Neuronal stem cell (in vitro differentiated cells): ENCODE results near the gene COL5A1.

Experiments used
- DNase-seq: peaks from one replicate; pipeline ENCODE4 v3.0.0-alpha.2; 2013; ENCODE audit warnings: low spot score
- H2AFZ ChIP-seq: one replicate; pipeline ENCODE4 v1.6.1; 2013; ENCODE audit warnings: mild to moderate bottlenecking, low read length, inconsistent platforms
- H2AK5ac ChIP-seq: 2 replicates; pipeline ENCODE4 v1.6.1; 2013; ENCODE audit warnings: low read depth, mild to moderate bottlenecking, inconsistent platforms, low read length, moderate library complexity, mixed read lengths
- H2BK120ac ChIP-seq: 2 replicates; pipeline ENCODE4 v1.6.1; 2013; ENCODE audit warnings: low read depth, mild to moderate bottlenecking, inconsistent platforms, low read length, moderate library complexity, mixed read lengths
- H2BK12ac ChIP-seq: one replicate; pipeline ENCODE4 v1.6.1; 2013; ENCODE audit warnings: low read length, inconsistent platforms
- H2BK15ac ChIP-seq: 2 replicates; pipeline ENCODE4 v1.6.1; 2013; ENCODE audit warnings: mild to moderate bottlenecking, low read length, inconsistent platforms, mixed read lengths
- H2BK5ac ChIP-seq: one replicate; pipeline ENCODE4 v1.6.1; 2013; ENCODE audit warnings: inconsistent platforms, mild to moderate bottlenecking, low read length, moderate library complexity
- H3K14ac ChIP-seq: one replicate; pipeline ENCODE4 v1.6.1; 2013; ENCODE audit warnings: low read length, inconsistent platforms
- H3K18ac ChIP-seq: 2 replicates; pipeline ENCODE4 v1.6.1; 2013; ENCODE audit warnings: low read length, inconsistent platforms
- H3K23ac ChIP-seq: 2 replicates; pipeline ENCODE4 v1.6.1; 2013; ENCODE audit warnings: low read depth, mild to moderate bottlenecking, mixed read lengths, low read length, inconsistent platforms; ENCODE audit not compliant: poor library complexity
- H3K27ac ChIP-seq: replicated peaks from 3 replicates; pipeline ENCODE4 v1.5.1; 2013; ENCODE audit warnings: low read length, inconsistent platforms
- H3K27me3 ChIP-seq, 3 experiments: 2 replicates each; pipeline ENCODE4 v1.6.1; 2013; ENCODE audit warnings: low read length in 3 of 3, mild to moderate bottlenecking in 2 of 3, inconsistent platforms in 1 of 3, low read depth in 1 of 3, mixed read lengths in 1 of 3, moderate library complexity in 1 of 3; ENCODE audit not compliant: control insufficient read depth in 3 of 3, insufficient read depth in 3 of 3
- H3K36me3 ChIP-seq, 2 donors: replicated peaks in 1 of 2; 2 replicates each; pipeline ENCODE4 v1.6.1; 2013; ENCODE audit warnings: low read length in 2 of 2; ENCODE audit not compliant: control insufficient read depth in 2 of 2, insufficient read depth in 2 of 2
- H3K4ac ChIP-seq: 2 replicates; pipeline ENCODE4 v1.6.1; 2013; ENCODE audit warnings: inconsistent platforms, mild to moderate bottlenecking, low read length, moderate library complexity
- H3K4me1 ChIP-seq, 2 donors: 1 replicate in 1 of 2; 2 replicates in 1 of 2; pipeline ENCODE4 v1.6.1; 2013; ENCODE audit warnings: low read length in 2 of 2, low read depth in 1 of 2; ENCODE audit not compliant: control insufficient read depth in 2 of 2, insufficient read depth in 1 of 2
- H3K4me2 ChIP-seq: one replicate; pipeline ENCODE4 v1.6.1; 2013; ENCODE audit warnings: mild to moderate bottlenecking, low read length, inconsistent platforms; ENCODE audit not compliant: insufficient read depth, poor library complexity, severe bottlenecking
- H3K4me3 ChIP-seq, 2 donors: 2 replicates each; pipeline ENCODE4 v1.5.1; 2013; ENCODE audit warnings: low read length in 2 of 2, mild to moderate bottlenecking in 2 of 2, inconsistent platforms in 1 of 2, moderate library complexity in 1 of 2
- H3K79me1 ChIP-seq: one replicate; pipeline ENCODE4 v1.6.1; 2013; ENCODE audit warnings: low read depth, mild to moderate bottlenecking, inconsistent platforms, low read length, moderate library complexity
- H3K9ac ChIP-seq: one replicate; pipeline ENCODE4 v1.6.1; 2013; ENCODE audit warnings: mild to moderate bottlenecking, low read depth, low read length, inconsistent platforms; ENCODE audit not compliant: poor library complexity
- H3K9me3 ChIP-seq, 2 donors: replicated peaks in 1 of 2; 2 replicates each; pipeline versions ENCODE3 to v1.6.1; 2013; ENCODE audit warnings: low read length in 2 of 2, mild to moderate bottlenecking in 2 of 2, inconsistent platforms in 1 of 2, low read depth in 1 of 2, mixed read lengths in 1 of 2, moderate library complexity in 1 of 2; ENCODE audit not compliant: control insufficient read depth in 2 of 2, insufficient read depth in 1 of 2
- H4K8ac ChIP-seq: one replicate; pipeline ENCODE4 v1.6.1; 2013; ENCODE audit warnings: low read depth, mild to moderate bottlenecking, inconsistent platforms, low read length, moderate library complexity
- H4K91ac ChIP-seq: one replicate; pipeline ENCODE4 v1.6.1; 2013; ENCODE audit warnings: low read length, low read depth, mild to moderate bottlenecking, inconsistent platforms; ENCODE audit not compliant: poor library complexity
- WGBS, 2 donors: extraction: QIAGEN DNeasy Blood & Tissue Kit; methylation state at CpG; one replicate each; pipeline ENCODE4 v1.1.7; 2013; ENCODE audit warnings: missing lambda C conversion rate in 2 of 2, mixed read lengths in 1 of 2; ENCODE audit not compliant: insufficient read length in 2 of 2, insufficient replicate concordance in 1 of 2; ENCODE audit errors: extremely low coverage in 2 of 2; 5-methylcytosine and 5-hydroxymethylcytosine counted together

Gene COL5A1

GRCh38 chr9:134861595-134862334 lies 220.2 kb downstream of the COL5A1 start:
- Histone ChIP-seq H3K36me3 (no peaks in the 10 kb centered on the region), H3K9ac (no peak overlapping the region), H3K27me3 (no peaks in the 10 kb centered on the region), H2BK120ac (no peak overlapping the region), H2AFZ (no peak overlapping the region), H3K18ac (no peak overlapping the region), H2BK5ac (no peak overlapping the region), H4K8ac (no peak overlapping the region), H3K4me3 (peak overlapping the region in 1 of 2 donors; percentile 50), H3K14ac (no peak overlapping the region), H3K4me1 (no peaks in the 10 kb centered on the region), H3K79me1 (no peaks in the 10 kb centered on the region), H2BK15ac (no peak overlapping the region), H4K91ac (no peak overlapping the region), H2AK5ac (peak overlapping the region; percentile 34), H3K27ac (no peak overlapping the region), H3K4me2 (no peak overlapping the region), H3K23ac (peak overlapping the region; percentile 69), H3K9me3 (peaks cover 0 to 4% of the 10 kb centered on the region in 2 donors), H3K4ac (no peak overlapping the region), H2BK12ac (no peak overlapping the region)
- DNase-seq = no peak
- WGBS, 2 donors = no CpG with 5 or more reads among the region's 17 CpGs

- Histone ChIP-seq H3K18ac (peak overlapping the region; percentile 11), H3K9ac (no peak overlapping the region), H3K36me3 (no peaks in the 10 kb centered on the region), H4K91ac (no peak overlapping the region), H3K9me3 (peaks cover 0 to 6% of the 10 kb centered on the region in 2 donors), H3K27me3 (no peaks in the 10 kb centered on the region), H3K4me2 (no peak overlapping the region), H3K23ac (no peak overlapping the region), H2BK12ac (no peak overlapping the region), H3K4me1 (no peaks in the 10 kb centered on the region), H3K4ac (no peak overlapping the region), H3K14ac (no peak overlapping the region), H2BK5ac (no peak overlapping the region), H4K8ac (no peak overlapping the region), H3K79me1 (no peaks in the 10 kb centered on the region), H2AK5ac (no peak overlapping the region), H2AFZ (no peak overlapping the region), H3K27ac (no peak overlapping the region), H2BK15ac (no peak overlapping the region), H3K4me3 (no peak overlapping the region), H2BK120ac (no peak overlapping the region)
- DNase-seq = no peak
- WGBS, 2 donors = no CpG with 5 or more reads among the region's 16 CpGs
Observed at GRCh38 chr9:134863306-134863902, 221.8 kb downstream of the COL5A1 start.

- no peak overlapping the region for H2AFZ ChIP-seq
- H2AK5ac ChIP-seq = no peak overlapping the region
- no peak overlapping the region for H2BK5ac ChIP-seq
- H3K9ac ChIP-seq = no peak overlapping the region
- no peak overlapping the region for H2BK120ac ChIP-seq
- H3K14ac ChIP-seq = peak overlapping the region; percentile 31
- H3K4me1 ChIP-seq = no peaks in the 10 kb centered on the region
- H2BK12ac ChIP-seq = no peak overlapping the region
- H4K8ac ChIP-seq = no peak overlapping the region
- H3K9me3 ChIP-seq = peaks cover 0 to 6% of the 10 kb centered on the region in 2 donors
- H3K36me3 ChIP-seq = no peaks in the 10 kb centered on the region
- no CpG with 5 or more reads among the region's 28 CpGs for WGBS, 2 donors
- peak overlapping the region; percentile 59 for H3K18ac ChIP-seq
- H3K4me3 ChIP-seq = no peak overlapping the region
- no peak overlapping the region for H4K91ac ChIP-seq
- H3K23ac ChIP-seq = no peak overlapping the region
- no peak for DNase-seq
- H3K79me1 ChIP-seq = no peaks in the 10 kb centered on the region
- no peak overlapping the region for H3K4ac ChIP-seq
- H3K27me3 ChIP-seq = no peaks in the 10 kb centered on the region
- H3K4me2 ChIP-seq = no peak overlapping the region
- H3K27ac ChIP-seq = no peak overlapping the region
- no peak overlapping the region for H2BK15ac ChIP-seq
Observed at GRCh38 chr9:134863941-134864820, 222.6 kb downstream of the COL5A1 start.

- peaks cover 0 to 6% of the 10 kb centered on the region in 2 donors for H3K9me3 ChIP-seq
- no peak overlapping the region for H2BK120ac ChIP-seq
- H2BK5ac ChIP-seq = no peak overlapping the region
- H3K36me3 ChIP-seq = no peaks in the 10 kb centered on the region
- H3K23ac ChIP-seq = no peak overlapping the region
- H3K18ac ChIP-seq = peak overlapping the region; percentile 74
- no peak overlapping the region for H4K91ac ChIP-seq
- H3K9ac ChIP-seq = no peak overlapping the region
- H2AK5ac ChIP-seq = peak overlapping the region; percentile 8
- H2BK12ac ChIP-seq = no peak overlapping the region
- H2AFZ ChIP-seq = no peak overlapping the region
- H3K4me1 ChIP-seq = no peaks in the 10 kb centered on the region
- no peak overlapping the region for H2BK15ac ChIP-seq
- H3K4me3 ChIP-seq = peak overlapping the region in 1 of 2 donors; percentile 3
- no peak overlapping the region for H3K4ac ChIP-seq
- peak overlapping the region; percentile 17 for H3K14ac ChIP-seq
- no CpG with 5 or more reads among the region's 13 CpGs for WGBS, 2 donors
- no peaks in the 10 kb centered on the region for H3K27me3 ChIP-seq
- no peak overlapping the region for H4K8ac ChIP-seq
- no peaks in the 10 kb centered on the region for H3K79me1 ChIP-seq
- H3K4me2 ChIP-seq = no peak overlapping the region
- H3K27ac ChIP-seq = no peak overlapping the region
- DNase-seq = no peak
Observed at GRCh38 chr9:134864821-134865190, 223.2 kb downstream of the COL5A1 start.
